PFSK-1 (cell line): ENCODE results near the gene PRR7.

ENCODE experiments used
- FOXP2 ChIP-seq: optimal IDR thresholded peaks from 2 replicates; pipeline ENCODE3; 2011; ENCODE audit warnings: borderline replicate concordance, control low read depth, inconsistent platforms; ENCODE audit not compliant: insufficient read depth; ENCODE audit errors: extremely low read length, extremely low read depth
- POLR2AphosphoS5 ChIP-seq: IDR thresholded peaks from 2 replicates; pipeline ENCODE4 v1.6.1; 2012; ENCODE audit warnings: low read depth, mild to moderate bottlenecking, control low read depth, low read length, moderate library complexity
- REST ChIP-seq, 2 experiments: IDR thresholded peaks; 2 replicates each; pipeline versions ENCODE4 v1.6.1 to v1.8.0; 2011 to 2012; ENCODE audit warnings: low read depth in 2 of 2, low read length in 2 of 2, control low read depth in 1 of 2, inconsistent platforms in 1 of 2, mild to moderate bottlenecking in 1 of 2, moderate library complexity in 1 of 2; ENCODE audit not compliant: insufficient read depth in 1 of 2
- TAF1 ChIP-seq: IDR thresholded peaks from 2 replicates; pipeline ENCODE4 v1.6.1; 2012; ENCODE audit warnings: low read length, control low read depth, borderline replicate concordance; ENCODE audit not compliant: insufficient read depth

GRCh38 chr5:177437623-177438022 lies 9.0 kb upstream of the PRR7 start:
- TF ChIP-seq POLR2AphosphoS5 (no peak), TAF1 (no peak), REST (IDR thresholded peaks at IDR 0.05; ENCODE audit: insufficient read depth in 1 of 2, low read depth in 2 of 2, low read length in 2 of 2) (no peak), FOXP2 (no peak)
